H1 (cell line): ENCODE data around the gene ALOX15B. TPM values are rescaled to one million over a fixed set of nuclear protein-coding genes. Genes with fewer than 3 reads are reported as not detected.

Experiments used
- KDM5A ChIP-seq: fragments of 200-600 bp; IDR thresholded peaks from 2 replicates; pipeline ENCODE4 v1.7.1; 2012; ENCODE audit warnings: mild to moderate bottlenecking, low read length, inconsistent platforms, mixed read lengths
- POLR2AphosphoS5 ChIP-seq: IDR thresholded peaks from 2 replicates; pipeline ENCODE4 v1.6.1; 2011; ENCODE audit warnings: low read depth, low read length
- RNF2 ChIP-seq: fragments of 200-900, 300-1000 bp; sonication (generic); IDR thresholded peaks from 2 replicates; pipeline ENCODE4 v1.7.1; 2016; ENCODE audit warnings: borderline replicate concordance, low read depth, mild to moderate bottlenecking, antibody characterized with exemption, low read length; ENCODE audit not compliant: poor library complexity, severe bottlenecking; ENCODE audit errors: missing control alignments
- TCF12 ChIP-seq: IDR thresholded peaks from 2 replicates; pipeline ENCODE4 v1.6.1; 2011; ENCODE audit warnings: low read depth, mild to moderate bottlenecking, low read length
- TEAD4 ChIP-seq: IDR thresholded peaks from 2 replicates; pipeline ENCODE4 v1.6.1; 2012; ENCODE audit warnings: low read depth, low read length, inconsistent platforms, mixed read lengths
- polyA plus RNA-seq, 7 experiments: library from polyadenylated mRNA; depleted of rRNA in 3 of 7; stranded (reverse) in 5 of 7; unstranded in 2 of 7; fragments of >200 nt in 5 of 7; fragments of 200-250 nt in 2 of 7; gene quantifications; 1 replicate in 5 of 7; 2 replicates in 1 of 7; 4 replicates in 1 of 7; pipeline versions ENCODE4 v1.2.1 to v1.2.3, GENCODE V29; 2011 to 2013; ENCODE audit warnings: missing spikeins in 2 of 7, mixed read lengths in 2 of 7
- total RNA-seq: library from RNA; stranded (reverse); fragmentation: NEBNext Ultra II Directional; extraction: Animal tissue kit (Norgen Biotek cat#: 25700); gene quantifications from 2 replicates; pipeline ENCODE4 v1.2.1, GENCODE V29; 2021

The ALOX15B gene
- total and polyA plus RNA-seq, 2 of the 8 experiments (the other 6 are each of a cell fraction or from before 2014, with no cell fraction given): 0.63 to 0.91 TPM

- TF ChIP-seq POLR2AphosphoS5: no peak
- TF ChIP-seq RNF2: no peak
- TF ChIP-seq KDM5A: no peak
- TF ChIP-seq TEAD4: no peak
- TF ChIP-seq TCF12: no peak
Observed at GRCh38 chr17:8018436-8018835, 20.4 kb upstream of the ALOX15B start (continued).
